Ishikawa (cell line): ENCODE results near the gene NRSN1.

Source experiments
- CEBPB ChIP-seq: IDR thresholded peaks from 2 replicates; pipeline ENCODE4 v1.6.1; 2012
- CREB1 ChIP-seq: IDR thresholded peaks from 2 replicates; pipeline ENCODE4 v1.6.1; 2012; ENCODE audit warnings: low read depth
- EGR1 ChIP-seq: IDR thresholded peaks from 2 replicates; pipeline ENCODE4 v1.6.1; 2012
- EP300 ChIP-seq: IDR thresholded peaks from 2 replicates; pipeline ENCODE4 v1.6.1; 2012; ENCODE audit warnings: borderline replicate concordance
- FOXM1 ChIP-seq: IDR thresholded peaks from 2 replicates; pipeline ENCODE4 v1.6.1; 2012; ENCODE audit warnings: low read depth, borderline replicate concordance
- RAD21 ChIP-seq: IDR thresholded peaks from 2 replicates; pipeline ENCODE4 v1.6.1; 2012; ENCODE audit warnings: low read depth
- TAF1 ChIP-seq: IDR thresholded peaks from 2 replicates; pipeline ENCODE4 v1.6.1; 2012; ENCODE audit warnings: low read depth, mild to moderate bottlenecking
- TCF12 ChIP-seq: IDR thresholded peaks from 2 replicates; pipeline ENCODE4 v1.6.1; 2012; ENCODE audit warnings: low read depth
- YY1 ChIP-seq: IDR thresholded peaks from 2 replicates; pipeline ENCODE4 v1.6.1; 2012; ENCODE audit warnings: low read depth
- ZBTB7A ChIP-seq: IDR thresholded peaks from 2 replicates; pipeline ENCODE4 v1.6.1; 2012; ENCODE audit warnings: low read depth
- TF ChIP-seq, protein P1 (sequence below): IDR thresholded peaks from 2 replicates; pipeline ENCODE4 v1.6.1; 2012
- TF ChIP-seq, protein P2 (sequence below): IDR thresholded peaks from 2 replicates; pipeline ENCODE4 v1.6.1; 2012
- TF ChIP-seq, protein P3 (sequence below): IDR thresholded peaks from 2 replicates; pipeline ENCODE4 v1.6.1; 2012; ENCODE audit warnings: low read depth, mild to moderate bottlenecking

DNA sequence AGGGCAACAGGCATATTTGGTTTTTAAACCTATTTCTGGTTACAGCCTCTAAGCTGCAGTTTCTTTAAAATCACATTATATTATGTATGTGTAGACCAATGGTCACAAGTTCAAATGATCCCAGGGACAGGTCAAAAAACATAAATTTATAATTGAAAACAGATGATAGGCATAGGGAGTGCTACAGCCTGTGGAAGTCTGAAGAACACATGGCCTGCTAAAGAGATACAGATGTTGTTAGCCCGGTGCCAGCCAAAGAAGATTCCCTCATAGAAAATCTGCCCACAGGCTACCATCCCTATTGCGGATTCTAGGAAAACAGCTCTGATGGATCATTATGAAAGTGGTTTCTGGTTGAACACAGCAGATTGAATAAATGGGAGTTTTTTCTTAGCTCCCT lies 65.3 kb downstream of the NRSN1 start:
- TF ChIP-seq CREB1 (no peak), EGR1 (no peak), CEBPB (no peak), YY1 (no peak), EP300 (no peak), FOXM1 (no peak), RAD21 (no peak), TAF1 (no peak), TCF12 (no peak), ZBTB7A (no peak)
- TF ChIP-seq, protein P1, sequence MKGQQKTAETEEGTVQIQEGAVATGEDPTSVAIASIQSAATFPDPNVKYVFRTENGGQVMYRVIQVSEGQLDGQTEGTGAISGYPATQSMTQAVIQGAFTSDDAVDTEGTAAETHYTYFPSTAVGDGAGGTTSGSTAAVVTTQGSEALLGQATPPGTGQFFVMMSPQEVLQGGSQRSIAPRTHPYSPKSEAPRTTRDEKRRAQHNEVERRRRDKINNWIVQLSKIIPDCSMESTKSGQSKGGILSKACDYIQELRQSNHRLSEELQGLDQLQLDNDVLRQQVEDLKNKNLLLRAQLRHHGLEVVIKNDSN = no peak
- TF ChIP-seq, protein P2, sequence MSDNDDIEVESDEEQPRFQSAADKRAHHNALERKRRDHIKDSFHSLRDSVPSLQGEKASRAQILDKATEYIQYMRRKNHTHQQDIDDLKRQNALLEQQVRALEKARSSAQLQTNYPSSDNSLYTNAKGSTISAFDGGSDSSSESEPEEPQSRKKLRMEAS = no peak
- TF ChIP-seq, protein P3, sequence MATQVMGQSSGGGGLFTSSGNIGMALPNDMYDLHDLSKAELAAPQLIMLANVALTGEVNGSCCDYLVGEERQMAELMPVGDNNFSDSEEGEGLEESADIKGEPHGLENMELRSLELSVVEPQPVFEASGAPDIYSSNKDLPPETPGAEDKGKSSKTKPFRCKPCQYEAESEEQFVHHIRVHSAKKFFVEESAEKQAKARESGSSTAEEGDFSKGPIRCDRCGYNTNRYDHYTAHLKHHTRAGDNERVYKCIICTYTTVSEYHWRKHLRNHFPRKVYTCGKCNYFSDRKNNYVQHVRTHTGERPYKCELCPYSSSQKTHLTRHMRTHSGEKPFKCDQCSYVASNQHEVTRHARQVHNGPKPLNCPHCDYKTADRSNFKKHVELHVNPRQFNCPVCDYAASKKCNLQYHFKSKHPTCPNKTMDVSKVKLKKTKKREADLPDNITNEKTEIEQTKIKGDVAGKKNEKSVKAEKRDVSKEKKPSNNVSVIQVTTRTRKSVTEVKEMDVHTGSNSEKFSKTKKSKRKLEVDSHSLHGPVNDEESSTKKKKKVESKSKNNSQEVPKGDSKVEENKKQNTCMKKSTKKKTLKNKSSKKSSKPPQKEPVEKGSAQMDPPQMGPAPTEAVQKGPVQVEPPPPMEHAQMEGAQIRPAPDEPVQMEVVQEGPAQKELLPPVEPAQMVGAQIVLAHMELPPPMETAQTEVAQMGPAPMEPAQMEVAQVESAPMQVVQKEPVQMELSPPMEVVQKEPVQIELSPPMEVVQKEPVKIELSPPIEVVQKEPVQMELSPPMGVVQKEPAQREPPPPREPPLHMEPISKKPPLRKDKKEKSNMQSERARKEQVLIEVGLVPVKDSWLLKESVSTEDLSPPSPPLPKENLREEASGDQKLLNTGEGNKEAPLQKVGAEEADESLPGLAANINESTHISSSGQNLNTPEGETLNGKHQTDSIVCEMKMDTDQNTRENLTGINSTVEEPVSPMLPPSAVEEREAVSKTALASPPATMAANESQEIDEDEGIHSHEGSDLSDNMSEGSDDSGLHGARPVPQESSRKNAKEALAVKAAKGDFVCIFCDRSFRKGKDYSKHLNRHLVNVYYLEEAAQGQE = no peak
